Measurements from ENCODE around the gene NDUFS8.

NDUFS8 gene

DNA sequence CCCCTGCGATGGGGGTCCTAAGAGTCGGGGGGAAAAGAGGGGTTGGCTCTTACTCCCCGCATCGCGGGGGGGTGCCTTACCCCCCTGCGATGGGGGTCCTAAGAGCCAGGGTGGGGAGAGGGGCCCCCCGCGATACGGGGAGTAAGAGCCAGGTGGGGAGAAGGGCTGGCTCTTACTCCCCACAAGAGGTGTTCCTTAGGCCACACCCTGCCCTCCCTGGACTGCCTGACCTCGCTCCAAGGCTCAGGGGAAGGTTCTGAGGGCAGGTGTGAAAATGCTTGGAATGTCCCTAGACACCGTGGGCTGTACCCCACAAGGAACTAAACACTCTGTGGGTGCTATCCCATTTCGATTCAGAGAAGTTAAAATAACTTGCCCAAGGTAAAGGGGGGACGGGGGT, 34.4 kb upstream of the NDUFS8 start:
- TF ChIP-seq, protein P1, sequence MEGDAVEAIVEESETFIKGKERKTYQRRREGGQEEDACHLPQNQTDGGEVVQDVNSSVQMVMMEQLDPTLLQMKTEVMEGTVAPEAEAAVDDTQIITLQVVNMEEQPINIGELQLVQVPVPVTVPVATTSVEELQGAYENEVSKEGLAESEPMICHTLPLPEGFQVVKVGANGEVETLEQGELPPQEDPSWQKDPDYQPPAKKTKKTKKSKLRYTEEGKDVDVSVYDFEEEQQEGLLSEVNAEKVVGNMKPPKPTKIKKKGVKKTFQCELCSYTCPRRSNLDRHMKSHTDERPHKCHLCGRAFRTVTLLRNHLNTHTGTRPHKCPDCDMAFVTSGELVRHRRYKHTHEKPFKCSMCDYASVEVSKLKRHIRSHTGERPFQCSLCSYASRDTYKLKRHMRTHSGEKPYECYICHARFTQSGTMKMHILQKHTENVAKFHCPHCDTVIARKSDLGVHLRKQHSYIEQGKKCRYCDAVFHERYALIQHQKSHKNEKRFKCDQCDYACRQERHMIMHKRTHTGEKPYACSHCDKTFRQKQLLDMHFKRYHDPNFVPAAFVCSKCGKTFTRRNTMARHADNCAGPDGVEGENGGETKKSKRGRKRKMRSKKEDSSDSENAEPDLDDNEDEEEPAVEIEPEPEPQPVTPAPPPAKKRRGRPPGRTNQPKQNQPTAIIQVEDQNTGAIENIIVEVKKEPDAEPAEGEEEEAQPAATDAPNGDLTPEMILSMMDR (IDR thresholded peaks at IDR 0.05; ENCODE audit: low read depth, low read length) = no peak
- in situ Hi-C loops (cut with HindIII; ENCODE audit: low sequenced_read_pairs) = no loop called here
- H3K4me3 ChIP-seq (ENCODE audit: low read depth, low read length) = no peak overlapping the region
- no peak for DNase-seq (ENCODE audit: low read depth, low spot score)

DNA sequence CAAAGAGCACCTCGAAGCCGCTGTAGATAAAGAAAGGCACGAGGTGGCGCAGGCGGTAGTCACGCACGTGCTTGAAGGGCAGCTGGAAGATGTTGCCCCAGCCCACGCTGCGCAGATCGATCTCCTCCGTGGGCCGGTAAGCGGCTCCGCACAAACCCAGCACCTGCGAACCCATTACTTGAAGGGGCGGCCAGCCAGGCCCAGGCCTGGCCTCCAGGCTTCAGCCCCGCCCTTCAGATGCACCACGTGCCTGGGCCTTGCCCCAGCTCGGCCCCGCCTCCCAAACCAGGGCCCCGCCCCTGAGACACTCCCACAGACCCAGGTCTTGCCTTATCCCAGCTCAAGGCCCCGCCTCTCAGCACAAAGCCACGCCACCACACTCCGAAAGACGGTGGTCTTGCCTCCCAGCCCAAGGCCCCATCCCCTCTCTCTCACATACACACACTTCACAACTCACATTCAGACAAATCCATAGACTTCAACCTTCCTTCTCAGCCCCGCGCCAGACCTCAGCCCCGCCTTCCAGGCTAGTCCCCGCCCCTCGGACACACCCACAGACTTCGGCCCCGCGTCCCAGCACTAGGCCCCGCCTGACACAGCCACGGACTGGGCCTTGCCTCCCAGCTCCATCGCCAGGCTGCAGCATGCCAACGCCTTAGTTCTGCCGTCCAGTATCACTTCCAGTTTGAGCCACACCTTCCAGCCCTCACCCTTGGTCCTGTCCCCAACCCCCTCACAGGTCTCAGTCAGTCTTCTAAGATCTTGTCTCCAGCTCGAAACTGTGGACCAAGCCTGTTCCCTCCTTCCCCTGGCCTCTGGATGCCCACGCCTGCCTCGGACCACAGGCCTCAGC, 33.6 kb upstream of the NDUFS8 start:
- in situ Hi-C loops (cut with HindIII; ENCODE audit: low sequenced_read_pairs) = no loop called here
- TF ChIP-seq, protein P1 (IDR thresholded peaks at IDR 0.05; ENCODE audit: low read depth, low read length) = no peak
- no peak for DNase-seq (ENCODE audit: low read depth, low spot score)
- H3K4me3 ChIP-seq (ENCODE audit: low read depth, low read length) = no peak overlapping the region

DNA sequence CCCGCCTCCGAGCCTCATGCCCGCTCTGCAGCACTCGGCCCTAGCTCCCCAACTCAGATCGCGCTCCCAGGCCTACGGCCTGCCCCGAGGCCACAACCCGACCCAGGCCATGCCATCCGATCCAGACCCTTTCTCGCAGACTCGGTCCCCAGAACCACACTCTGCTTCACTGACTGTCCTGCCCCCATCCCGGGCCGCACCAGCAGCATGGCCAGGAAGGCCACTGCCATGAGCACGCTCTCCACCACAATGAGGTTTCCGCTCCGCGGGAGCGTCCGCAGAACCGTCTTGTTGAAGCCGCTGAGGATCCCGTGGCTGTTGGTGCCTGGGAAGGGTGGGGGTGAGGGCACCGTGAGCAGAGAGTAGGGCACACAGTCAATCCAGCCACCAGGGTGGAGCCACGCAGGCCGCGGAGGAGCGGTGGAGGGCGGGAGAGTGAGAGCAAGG, 33.0 kb upstream of the NDUFS8 start:
- no peak overlapping the region for H3K4me3 ChIP-seq (ENCODE audit: low read depth, low read length)
- TF ChIP-seq, protein P1 (IDR thresholded peaks at IDR 0.05; ENCODE audit: low read depth, low read length) = no peak
- no peak for DNase-seq (ENCODE audit: low read depth, low spot score)
- in situ Hi-C loops (cut with HindIII; ENCODE audit: low sequenced_read_pairs) = no loop called here

DNA sequence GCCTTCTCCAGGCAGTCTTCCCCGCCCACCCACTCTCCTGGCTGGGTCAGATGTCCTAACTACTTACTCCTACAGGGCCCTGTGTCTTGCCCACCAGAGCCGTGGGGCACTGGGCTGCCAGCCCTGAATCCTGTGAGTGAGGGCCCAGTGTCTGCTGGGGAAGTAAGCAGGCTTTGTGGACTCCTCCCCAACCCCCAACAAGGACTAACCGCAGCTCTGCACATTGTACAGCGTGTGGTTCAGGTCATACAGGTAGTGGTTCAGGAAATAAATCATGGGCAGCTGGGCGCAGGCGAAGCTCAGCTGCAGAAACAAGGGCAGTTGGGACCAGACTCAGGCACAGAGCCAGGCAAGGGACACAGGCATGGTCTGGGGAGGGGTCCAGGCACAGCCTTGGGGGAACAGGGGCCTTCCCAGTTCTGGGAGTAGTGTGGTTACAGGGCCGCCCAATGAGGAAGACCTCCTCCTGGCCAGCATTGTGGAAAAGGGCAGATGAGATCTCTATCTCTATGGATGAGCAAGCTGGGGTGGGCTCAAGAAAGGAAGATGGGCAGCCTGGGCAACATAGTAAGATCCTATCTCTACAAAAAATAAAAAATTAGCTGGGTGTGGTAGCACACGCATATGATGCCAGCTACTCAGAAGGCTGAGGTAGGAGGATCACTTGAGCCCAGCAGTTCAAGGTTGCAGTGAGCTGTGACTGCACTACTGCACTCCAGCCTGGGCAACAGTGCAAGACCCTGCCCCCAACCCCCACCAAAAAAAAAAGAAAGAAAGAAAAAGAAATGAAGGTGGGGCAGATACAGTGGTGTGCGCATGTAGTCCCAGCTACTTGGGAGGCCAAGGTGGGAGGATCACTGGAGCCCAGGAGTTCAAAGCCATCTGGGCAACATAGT, 32.1 kb upstream of the NDUFS8 start:
- TF ChIP-seq, protein P1 (IDR thresholded peaks at IDR 0.05; ENCODE audit: low read depth, low read length) = no peak
- no peak overlapping the region for H3K4me3 ChIP-seq (ENCODE audit: low read depth, low read length)
- in situ Hi-C loops (cut with HindIII; ENCODE audit: low sequenced_read_pairs) = no loop called here
- DNase-seq (ENCODE audit: low read depth, low spot score) = no peak

DNA sequence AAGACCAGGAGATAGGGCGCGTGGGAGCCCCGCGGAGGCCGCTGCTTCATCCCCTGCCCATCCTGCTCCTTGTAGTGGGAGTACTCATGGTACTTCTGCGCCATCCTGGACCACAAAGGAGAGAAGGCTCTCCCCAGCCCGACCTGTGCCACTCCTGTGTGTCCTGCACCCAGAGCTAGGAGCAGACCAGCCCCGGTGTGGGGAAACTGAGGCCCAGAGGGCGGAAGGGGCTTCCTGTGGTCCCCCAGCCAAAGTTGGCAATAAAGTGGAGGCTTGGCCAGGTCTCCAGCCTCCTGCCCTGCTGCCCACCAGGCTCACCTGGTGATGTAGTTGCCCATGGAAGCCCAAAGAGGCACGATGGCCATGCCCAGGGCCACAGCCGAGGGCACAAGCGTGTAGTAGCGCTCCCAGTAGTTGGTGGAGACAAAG, 31.3 kb upstream of the NDUFS8 start:
- TF ChIP-seq, protein P1 (IDR thresholded peaks at IDR 0.05; ENCODE audit: low read depth, low read length) = no peak
- in situ Hi-C loops (cut with HindIII; ENCODE audit: low sequenced_read_pairs) = no loop called here

DNA sequence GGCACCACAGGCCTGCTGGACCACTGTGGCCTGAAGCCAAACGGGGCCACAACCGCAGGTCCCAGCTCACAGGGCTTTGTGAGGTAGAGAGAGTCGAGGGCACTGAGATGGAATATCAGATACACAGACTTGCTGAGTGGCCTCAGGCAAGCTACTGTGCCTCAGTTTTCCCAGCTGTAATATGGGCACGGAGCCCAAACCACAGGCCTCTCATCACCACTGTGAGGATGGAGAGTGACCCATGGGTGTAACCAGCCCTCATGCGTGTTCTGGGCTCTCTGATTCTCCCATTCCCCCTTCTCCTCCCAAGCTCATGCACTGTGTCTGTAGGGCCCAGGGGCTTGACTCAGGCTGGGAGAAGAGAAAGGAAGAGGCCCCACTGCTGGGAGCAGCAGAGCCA, 30.8 kb upstream of the NDUFS8 start:
- in situ Hi-C loops (cut with HindIII; ENCODE audit: low sequenced_read_pairs) = no loop called here
- H3K4me3 ChIP-seq (ENCODE audit: low read depth, low read length) = no peak overlapping the region
- TF ChIP-seq, protein P1 (IDR thresholded peaks at IDR 0.05; ENCODE audit: low read depth, low read length) = no peak
- no peak for DNase-seq (ENCODE audit: low read depth, low spot score)

More for the DNA sequence above, 31.3 kb upstream of the NDUFS8 start:
- no peak for DNase-seq (ENCODE audit: low read depth, low spot score)
- H3K4me3 ChIP-seq (ENCODE audit: low read depth, low read length) = no peak overlapping the region
